ENCODE results near the gene FKTN.
A peak's percentile ranks its signal among the peaks of the same experiment; 100 is the strongest.

FKTN gene

DNA sequence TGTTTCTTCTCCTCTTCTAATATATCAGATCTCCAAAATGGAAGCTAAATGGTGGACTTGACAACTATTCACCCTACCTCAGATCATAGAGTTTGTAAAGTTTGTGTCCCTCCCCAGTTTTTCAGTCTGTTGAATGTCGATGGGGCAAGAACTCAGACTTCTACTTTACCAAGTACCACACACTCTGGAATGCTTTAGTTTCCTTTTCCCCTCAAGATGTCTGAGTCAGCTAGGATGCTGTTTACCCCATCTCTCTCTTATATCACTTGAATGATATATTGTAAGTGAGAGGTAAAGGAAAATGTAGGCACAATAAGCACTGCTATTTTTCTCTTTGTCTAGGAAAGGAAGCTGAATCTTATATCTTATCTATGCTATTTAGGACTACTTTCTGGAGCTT lies 78.4 kb downstream of the FKTN start:
- DNase-seq = no peak

DNA sequence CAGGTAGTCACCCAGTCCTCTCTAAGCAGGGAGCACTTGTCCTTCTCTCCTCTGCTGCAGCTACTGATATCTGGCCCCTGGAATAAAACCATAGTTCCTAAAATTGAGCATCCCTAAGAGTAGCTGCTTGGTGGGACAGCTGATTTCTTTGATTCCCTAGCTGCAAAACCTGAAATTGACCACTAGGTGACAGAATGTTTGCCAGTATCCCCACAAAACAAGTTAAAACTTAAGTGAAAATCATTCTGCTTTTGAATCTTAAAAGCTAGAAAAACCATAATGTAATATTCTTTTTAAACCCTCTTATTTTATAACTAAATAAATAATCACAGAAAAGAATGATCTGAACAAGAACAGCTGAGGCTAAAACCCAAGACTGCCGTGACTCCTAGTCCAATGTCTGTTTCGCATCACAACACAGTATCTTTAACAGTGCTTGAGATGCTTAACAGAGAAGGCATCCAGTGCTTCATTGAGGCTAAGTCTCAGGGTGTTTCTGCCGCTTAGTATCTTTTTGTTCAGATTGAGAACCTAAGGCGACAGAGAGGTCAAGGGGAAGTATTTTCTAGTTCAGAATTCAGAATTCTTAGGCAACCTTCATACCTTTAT lies 80.0 kb downstream of the FKTN start:
- DNase-seq = no peak

DNA sequence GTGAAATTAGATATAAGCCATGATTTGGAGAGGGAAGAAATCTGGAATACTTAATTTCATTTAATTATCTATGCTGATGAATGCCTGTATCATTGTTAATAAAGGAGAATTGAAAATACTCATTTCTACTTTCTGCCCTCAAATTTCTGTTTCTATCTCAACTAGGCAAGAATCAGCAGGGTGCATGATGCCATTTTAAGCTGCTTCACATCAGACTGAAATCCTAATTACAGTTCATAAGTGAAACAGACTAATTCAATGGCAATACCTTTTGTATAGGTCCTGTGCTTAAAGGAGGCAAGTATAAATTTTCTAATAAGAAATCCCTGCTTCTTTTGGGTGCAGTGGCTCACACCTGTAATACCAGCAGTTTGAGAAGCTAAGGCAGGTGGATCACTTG lies 82.0 kb downstream of the FKTN start:
- no peak for DNase-seq

DNA sequence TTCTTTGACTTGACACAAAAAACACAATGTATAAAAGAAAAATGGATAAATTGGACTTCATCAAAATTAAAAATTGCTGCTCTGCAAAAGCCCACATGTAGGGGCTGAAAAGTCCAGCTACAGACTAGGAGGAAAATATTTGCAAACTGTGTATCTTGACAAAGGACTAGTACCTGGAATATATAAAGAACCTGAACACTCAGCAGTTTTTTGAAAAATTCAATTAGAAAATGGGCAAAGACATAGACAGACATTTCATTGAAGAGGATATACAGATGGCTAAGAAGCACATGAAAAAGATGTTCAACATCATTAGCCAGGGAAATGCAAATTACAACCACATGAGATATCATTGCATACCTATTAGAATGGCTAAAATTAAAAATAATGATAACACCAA lies 85.9 kb downstream of the FKTN start:
- no peak for DNase-seq

DNA sequence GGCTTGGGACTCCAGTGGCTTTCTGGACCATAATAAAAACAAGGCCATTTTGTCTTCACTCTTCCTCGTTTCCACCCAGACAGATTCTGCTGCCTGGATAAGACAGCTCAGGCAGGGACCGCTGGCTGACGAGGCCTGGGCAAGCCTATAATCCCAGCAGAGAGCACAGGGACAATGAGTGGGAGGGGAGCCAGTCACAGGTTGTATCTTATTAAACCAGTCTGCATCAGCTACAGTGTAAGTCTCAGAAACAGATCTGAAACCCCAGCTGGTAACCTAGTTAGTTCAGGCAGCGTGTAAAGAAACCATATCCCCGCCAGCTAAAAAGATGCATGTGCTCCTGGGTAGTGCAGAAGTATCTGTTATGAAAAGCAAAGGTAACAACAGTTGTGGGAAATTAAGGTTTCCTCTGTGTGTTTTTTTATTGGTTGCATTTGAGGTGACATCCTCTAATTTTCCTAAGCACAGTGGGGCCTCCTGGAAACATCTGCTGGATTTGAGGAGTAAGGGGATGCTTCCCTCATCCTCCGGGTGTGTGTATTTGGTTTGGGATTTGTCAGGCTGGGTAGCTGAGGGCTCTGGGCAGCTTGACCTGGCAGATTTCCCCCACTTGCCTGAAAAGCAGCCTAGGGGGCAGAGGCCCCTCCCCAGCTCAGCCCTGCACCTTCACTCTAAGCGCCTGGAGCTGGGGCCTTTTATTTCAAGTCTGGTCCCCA lies 89.1 kb downstream of the FKTN start:
- no peak for DNase-seq

DNA sequence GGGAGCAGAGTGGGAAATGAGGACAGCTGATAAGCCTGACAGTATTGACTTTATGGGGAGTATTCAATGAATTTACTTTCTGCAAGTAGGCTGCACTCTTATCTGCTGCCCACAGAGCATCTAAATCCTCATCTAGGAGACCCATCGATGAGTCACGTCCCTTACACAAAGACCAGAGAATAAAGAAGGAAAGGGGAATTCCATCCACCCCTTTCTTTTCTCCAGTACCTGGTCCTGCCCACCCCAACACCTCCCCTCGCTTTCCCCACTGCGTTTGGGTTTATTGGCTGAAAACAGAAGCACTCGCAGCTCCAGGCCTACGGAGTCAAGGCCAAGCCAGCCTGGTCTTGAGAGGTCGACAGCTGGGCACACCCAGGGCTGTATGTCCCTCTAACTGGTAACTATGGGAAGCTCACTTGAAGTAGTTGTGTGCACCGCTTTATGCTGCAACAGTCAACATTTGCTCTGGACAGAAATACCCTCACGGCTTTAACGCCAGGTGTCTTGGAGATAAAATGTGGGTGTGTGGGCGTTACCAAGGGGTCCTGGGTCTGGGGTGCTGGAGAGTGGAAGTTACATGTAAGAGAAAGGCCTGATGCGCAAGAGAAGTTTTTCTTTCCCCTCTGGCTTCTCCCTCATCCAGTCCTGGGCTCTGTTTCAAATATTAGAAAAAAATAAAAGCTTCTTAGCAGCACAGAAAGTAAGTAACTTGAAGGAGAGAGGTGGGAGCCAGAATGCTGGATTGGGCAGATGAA lies 89.8 kb downstream of the FKTN start:
- no peak for DNase-seq

DNA sequence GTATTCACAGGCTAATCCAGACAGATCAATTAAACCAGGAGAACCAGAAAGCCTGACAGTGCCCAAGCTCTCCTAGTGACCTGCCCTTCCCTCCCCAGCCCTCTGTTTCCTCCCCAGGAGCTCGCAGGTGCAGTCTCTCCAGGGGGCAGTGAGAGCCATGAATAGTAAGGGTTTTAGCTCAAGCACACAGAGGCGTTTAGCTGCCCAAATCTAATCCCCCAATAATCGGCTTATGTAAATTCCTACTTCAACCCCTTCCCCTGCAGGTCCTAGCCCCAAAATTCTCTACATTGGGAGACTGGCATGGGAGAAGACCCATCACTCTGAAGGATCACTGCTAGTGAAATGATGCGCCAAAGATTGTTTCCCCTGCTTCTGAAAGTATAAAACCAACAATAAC lies 93.9 kb downstream of the FKTN start:
- no peak for DNase-seq

DNA sequence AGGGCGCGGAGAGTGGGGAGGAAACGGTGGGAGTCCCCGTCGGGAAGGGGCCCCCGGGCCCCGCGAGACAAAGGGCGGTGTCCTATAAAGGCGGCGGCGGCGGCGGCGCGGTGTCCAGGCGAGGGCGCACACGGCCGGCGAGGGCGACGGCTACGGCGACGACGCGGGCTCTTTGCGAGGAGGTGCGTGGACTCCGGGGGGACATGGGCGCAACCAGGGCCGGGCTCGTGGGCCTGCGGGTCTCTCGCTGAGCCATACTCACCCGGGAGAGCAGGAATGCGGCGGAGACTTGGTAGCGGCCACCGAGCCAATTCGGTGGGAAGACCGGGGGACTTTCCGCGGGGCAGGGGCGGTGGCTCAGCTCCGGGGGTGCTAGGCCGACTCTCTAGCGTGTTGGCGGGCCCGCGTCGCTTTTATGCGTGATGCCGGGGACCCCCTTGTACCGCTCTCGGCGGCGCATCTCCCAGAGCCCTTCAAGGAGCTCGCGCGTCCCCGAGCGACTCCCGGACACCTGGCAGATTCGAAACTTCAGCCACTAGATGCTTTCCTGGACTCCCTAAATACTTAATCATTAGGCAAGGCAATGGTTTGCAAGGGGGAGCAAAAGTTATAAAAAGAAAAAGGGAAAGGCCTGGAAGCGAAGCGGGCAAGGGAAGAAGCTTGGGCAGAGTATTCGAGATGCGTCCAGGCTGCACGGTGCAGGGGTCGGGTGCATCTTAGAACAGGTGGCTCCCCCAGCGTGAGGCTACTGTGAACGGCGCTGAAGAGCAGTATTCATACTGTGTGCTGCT lies 98.4 kb downstream of the FKTN start:
- peak; percentile 12 for DNase-seq

DNA sequence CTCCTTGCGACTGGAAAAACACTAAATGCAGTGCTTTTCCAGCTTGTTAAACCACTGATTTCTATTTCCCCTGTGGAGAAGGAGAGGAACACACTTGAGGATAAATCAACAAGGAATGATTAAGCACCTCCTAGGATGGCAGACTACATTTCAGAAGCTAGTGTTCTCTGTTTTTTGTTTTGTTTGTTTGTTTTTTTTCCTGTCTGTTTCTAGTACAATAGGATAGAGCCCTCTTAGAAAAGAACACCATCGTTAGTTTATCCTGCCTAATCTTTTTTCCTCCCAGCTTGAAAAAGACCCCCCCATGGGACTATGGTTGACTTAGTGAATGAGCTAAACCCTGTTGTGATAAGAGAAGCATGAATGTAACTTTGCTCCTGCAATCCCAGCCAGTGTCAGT lies 100.4 kb downstream of the FKTN start:
- DNase-seq = no peak

DNA sequence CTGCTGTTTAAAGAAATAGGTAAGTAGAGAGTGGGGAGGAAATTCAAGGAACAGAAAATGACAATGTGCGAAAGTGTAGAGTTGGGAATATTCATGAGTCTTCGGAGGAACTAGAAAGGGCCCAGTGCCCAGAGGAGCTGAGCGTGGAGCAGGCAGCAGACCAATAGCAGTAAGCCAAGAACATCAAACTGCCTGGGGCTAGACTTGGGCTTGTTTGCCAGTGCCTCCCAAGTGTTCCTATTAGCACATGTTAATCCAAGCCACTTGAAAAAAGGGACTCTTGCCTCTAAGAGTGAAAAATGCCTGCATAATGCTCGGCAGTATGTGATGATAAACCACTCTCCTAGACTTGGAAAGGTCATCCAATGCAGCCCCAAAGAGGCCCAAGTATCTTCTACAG lies 103.1 kb downstream of the FKTN start:
- no peak for DNase-seq

DNA sequence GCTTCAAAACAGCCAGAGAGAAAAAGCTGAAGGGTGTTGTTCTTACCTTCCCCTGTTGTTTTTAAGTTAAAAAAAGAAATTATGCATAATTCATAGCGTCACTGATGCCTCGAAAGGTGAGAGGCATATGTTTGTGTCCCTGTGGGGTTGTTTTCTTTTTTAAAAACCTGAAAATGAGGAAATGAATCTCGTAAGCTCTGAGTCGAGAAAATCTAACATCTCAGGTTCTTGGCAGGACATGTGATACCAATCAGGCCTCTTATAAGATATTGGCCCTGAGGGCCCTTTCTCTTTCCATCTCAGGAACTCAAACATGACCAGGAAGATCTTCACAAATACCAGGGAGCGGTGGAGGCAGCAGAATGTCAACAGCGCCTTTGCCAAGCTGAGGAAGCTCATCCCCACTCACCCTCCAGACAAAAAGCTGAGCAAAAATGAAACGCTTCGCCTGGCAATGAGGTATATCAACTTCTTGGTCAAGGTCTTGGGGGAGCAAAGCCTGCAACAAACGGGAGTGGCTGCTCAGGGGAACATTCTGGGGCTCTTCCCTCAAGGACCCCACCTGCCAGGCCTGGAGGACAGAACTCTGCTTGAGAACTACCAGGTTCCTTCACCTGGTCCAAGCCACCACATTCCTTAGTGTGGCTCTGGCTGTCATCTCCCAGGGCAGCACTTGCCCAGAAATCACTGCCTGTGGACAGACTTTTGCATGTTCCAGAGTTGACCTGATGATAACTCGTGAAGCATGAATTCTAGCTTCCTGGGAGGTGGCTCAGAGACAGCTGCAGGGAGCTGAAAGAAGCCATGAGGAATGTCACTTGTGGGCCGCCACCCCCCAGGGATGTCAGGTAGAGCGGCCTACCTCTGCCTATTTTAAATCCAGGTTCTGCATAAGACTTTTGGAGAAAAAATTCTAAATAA lies 104.5 kb downstream of the FKTN start, which contains the start of gene TAL2:
Gene TAL2 (plus strand): TSS at position 274 of the 921 bp plus-strand sequence. CDS start 40 bp downstream, at position 314.
- DNase-seq = no peak

DNA sequence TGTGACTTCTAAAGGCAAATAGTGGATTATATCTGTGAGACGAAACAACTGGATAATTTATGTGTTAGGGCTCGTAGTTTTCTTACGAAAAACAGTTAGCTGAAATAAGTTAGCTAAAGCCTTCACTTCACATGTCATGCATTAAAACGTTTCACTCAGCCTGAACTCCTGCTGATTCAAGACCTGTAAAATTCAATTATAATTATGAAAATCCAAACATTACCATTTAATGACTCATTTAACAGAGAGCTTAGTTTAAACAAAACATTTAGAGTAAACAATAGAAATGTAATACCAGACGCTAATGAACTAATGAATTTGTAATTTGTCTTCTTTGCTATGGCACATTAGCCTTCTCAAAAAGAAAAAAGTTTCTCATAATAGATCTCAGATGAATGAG lies 106.0 kb downstream of the FKTN start:
- no peak for DNase-seq

DNA sequence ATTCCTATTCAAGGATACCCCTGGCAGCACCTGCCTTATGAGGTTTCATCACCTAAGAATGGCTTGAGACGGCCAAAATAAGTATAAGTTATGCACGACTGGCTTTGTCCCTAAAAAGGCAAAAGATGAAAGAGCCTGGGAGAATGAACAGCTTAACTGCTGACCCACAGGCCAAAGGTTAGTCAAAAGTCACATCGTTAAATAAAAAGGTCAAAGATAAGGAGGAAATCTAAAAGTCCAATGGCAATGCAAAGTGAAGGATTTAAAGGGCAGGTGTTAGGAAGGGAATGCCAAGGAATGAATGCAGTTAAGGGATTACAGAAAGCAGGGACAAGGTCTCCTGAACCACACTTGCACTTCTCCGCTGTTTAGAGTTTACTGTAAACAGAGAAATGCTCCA lies 109.9 kb downstream of the FKTN start:
- DNase-seq = no peak

DNA sequence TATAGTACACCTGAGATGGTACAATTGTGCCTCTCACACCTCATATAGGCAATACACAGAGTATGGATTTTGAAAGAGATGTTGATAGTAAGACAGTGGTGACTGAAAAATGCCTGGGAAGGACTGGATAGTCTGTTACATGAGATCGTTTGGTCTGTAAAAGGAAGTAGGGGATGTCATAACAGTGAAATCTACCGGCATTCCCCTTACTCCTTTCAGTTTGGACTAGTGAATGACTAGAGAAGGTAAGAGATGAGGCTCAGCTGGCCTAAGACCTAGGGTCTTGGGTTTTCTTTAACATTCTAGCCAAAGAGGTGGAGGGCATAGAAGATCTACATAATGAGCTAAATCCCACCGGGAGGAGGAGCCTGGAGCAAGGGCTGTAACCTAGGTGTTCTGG lies 112.4 kb downstream of the FKTN start:
- DNase-seq = no peak

DNA sequence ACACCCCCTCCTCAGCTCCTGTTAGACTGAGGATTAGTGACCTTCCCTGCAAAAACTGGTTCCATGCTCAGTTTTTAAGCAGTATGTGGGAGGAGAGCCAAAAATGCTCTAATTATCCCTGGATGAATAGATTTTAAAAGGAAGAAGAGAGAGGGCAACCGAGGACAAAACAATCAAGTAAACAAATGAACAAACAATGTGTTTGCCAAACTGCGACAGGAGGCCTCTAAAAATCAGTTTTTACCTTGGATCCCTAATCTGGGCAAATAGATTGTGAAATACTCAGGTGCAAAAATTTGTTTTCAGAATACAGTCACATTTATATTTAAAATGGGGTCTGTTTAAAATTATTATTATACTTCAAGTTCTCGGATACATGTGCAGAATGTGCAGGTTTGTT lies 112.8 kb downstream of the FKTN start:
- no peak for DNase-seq

DNA sequence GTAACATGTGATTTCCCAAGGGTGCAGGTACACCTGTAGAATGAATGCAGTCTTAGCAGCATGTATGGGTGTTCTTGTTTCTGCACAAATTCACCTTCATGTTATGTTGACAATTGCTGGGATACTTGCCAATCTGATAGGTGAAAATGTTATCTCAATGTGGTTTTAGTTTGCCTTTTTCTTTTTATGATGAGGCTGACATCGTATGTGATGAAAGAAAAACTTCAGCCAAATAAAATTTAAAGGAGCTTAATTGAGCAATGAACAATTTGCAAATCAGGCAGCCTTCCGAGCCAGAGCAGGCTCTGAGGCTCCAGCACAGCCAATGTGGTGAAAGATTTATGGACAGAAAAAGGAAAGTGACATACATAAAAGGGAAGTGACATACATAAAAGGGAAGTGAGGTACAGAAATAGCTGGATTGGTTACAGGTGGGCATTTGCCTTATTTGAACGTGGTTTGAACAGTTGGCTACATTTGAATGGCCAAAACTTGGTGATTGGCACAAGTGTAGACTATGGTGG lies 114.8 kb downstream of the FKTN start:
- no peak for DNase-seq

DNA sequence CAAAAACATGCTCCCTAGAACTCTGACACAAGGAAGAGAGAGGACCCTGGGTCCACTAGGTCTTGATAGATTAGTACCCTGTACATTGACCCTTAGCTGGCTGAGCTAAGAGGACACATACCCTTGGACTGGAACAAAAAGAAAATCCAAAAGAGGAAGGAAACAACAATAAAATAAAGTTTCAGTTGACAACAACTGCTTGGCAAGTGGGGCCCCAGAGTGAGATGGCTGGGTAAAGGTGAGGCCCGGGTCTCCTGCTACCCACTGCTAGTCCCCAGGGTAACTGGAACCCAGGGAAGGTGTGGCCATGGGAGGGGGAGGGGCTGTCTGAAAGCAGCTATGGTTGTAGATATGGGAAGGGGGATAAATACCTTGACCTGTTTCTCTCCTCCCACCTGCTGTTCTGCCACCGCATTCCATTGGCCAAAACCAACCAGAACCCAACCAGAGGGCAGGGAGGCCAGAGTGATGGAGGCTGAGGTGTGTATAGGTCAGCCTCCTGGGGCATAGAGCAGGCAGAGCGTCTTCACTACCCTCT lies 116.0 kb downstream of the FKTN start:
- no peak for DNase-seq

DNA sequence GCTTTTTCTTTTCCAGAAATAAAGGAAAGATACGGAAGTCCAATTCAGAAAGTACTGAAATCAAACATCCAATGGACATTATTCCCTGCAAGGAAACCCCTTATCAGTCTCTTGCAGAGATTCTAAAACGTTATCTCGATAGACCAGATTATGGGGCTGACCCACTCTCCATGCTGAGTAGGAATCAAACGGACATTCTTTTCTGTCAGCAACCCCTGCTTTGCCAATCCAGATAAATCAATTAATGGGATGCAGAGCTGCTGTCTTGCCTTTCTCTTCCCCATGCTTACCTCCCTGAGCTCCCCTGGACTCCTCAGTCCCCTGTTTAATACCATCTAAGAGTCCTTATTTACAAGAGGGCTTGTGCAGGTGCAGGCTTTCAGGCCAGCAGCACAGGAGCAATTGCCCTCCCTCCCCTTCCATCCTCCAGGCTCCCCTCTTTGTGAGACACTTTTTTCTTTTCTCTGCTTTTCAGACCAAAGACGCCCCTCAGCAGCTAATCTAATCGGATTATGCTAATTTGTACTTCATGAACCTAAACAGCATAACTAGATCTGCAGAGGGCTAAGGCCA lies 118.5 kb downstream of the FKTN start:
- DNase-seq = no peak

DNA sequence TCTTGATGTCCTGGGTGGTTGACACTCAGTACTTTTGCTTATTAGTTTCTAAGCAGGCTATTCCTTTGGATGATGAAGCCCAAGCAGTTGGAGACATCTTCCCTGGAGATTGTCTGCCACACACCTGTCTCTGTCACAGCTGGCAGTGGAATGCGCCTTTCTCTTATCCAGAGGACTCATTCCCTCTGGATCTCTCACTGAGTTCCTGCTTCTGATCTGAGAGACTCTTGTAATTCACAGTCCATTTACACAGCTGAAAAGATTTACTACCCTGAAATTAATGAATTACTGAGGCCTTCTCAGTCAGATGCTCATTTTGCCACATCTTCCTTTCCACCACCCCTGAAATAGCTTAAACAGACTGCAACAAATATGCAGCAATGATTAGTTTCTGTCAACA lies 120.2 kb downstream of the FKTN start:
- no peak for DNase-seq

DNA sequence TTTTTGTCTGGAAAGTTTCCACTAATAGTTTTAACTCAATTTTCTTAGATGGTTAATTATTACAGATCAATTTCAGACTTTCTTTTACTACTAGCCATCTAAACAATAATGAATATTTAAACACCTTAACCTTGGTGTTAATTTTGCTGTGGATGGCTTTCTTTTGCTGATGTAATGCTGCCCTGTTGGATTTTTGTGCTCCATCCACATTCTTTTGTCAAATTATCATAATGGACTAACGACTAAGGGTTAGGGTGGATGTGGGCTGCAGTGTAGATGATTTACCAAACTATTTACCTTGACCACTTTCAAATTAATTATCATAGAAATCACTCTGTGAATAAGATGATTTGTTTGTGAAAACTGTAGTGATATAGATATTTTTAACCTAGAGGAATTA lies 120.8 kb downstream of the FKTN start:
- no peak for DNase-seq

Measured in activated naive CD4-positive, alpha-beta T cell treated with anti-CD3 and anti-CD28 coated beads, Interleukin-2, amount 50 U/mL, for 16 hours (primary cell).